ENCODE results near the gene ZCCHC24. TPM values are rescaled to one million over a fixed set of nuclear protein-coding genes. Genes with fewer than 3 reads are reported as not detected.

Gene ZCCHC24
- total RNA-seq, 2 experiments from 2014 or later, result 0.67 to 0.85 TPM

DNA sequence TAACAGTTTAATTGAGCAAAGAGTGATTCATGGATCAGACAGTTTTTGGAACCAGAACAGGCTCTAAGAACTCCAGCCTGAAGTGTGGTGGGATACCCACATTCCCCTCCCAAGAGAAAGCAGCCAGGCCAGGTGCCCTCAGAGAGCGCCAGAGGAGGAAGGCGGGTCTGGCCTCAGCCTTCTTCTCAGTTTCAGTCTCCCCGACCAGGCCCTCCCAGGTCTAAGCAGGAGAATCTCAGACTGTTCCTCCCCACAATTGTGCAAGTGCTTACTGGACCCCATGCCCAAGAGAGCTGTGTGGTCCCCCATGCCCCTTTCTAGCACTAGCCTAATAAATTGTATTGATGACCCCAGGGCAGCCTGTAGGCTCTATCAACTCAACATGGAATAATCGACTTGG is 72.6 kb downstream of the ZCCHC24 start:
- intact Hi-C loops (cut with DNase I, micrococcal nuclease), result no loop called here
- peaks cover 3% of the 10 kb centered on the region for H3K9me3 Mint-ChIP-seq

DNA sequence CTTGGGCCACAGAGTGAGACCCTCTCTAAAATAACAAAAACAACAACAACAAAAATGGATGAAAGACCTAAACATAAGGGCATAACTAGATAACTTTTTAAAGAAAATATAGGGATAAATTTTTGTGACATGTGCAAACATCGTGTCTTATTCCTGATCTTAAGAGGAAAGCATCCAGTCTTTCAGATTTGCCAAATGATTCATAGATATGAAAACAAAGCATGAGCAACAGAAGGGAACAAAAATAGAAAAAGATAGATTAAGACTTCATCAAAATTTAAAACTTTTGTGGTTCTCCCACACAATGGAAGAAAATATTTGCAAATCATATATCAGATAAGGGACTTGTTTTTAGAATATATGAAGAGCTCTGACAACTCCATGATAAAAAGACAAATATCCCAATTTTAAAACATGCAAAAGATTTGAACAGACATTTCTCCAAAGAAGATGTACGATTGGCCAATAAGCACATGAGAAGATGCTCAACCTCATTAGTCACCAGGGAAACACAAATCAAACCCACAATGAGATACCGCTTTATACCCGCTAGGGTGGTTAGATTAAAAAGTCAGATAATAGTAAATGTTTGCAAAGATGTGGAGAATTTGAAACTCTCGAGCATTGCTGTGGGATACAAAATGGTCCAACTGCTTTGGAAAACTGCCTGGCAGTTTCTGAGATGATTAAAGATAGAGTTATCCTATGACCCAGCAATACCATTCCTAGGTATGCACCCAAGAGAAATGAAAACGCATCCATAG is 77.8 kb downstream of the ZCCHC24 start:
- H3K9me3 ChIP-seq (ENCODE audit: control insufficient read depth in 1 of 2, insufficient read depth in 1 of 2, low read length in 2 of 2), result no peaks in the 10 kb centered on the region
- intact Hi-C loops (cut with DNase I, micrococcal nuclease), result no loop called here
- Mint-ChIP-seq H3K9me3 (peaks cover 3% of the 10 kb centered on the region), H3K4me3 (no peak overlapping the region), H3K4me1 (ENCODE audit: low read depth) (no peaks in the 10 kb centered on the region), H3K27ac (no peak overlapping the region), H3K27me3 (no peaks in the 10 kb centered on the region), H3K36me3 (ENCODE audit: low read depth) (no peaks in the 10 kb centered on the region)
- TF ChIP-seq CTCF (IDR thresholded peaks at IDR 0.05), result no peak
- POLR2A ChIA-PET, result no interaction called here
- no peak overlapping the region for H3K27ac ChIP-seq (ENCODE audit: low read depth in 1 of 2, low read length in 2 of 2)
- H3K36me3 ChIP-seq (ENCODE audit: insufficient read depth, low read length), result no peaks in the 10 kb centered on the region
- no peaks in the 10 kb centered on the region for H3K4me1 ChIP-seq (ENCODE audit: insufficient read depth, low read length)
- CTCF ChIA-PET, result interaction anchor here (1.5 kb wide), 1 partner anchor 9 kb away, joined by 3 read pairs; no protein-coding TSS in a partner anchor
- DNase-seq (peak in 2 of 14 experiments; percentile 17 to 18), ATAC-seq (ENCODE audit: poor library complexity) (no peak)
- no peak overlapping the region for H3K4me3 ChIP-seq (ENCODE audit: low read length)
- no peaks in the 10 kb centered on the region for H3K27me3 ChIP-seq (ENCODE audit: control insufficient read depth in 1 of 2, insufficient read depth in 2 of 2, low read length in 2 of 2)

More for the DNA sequence above, 72.6 kb downstream of the ZCCHC24 start:
- Mint-ChIP-seq H3K27ac (no peak overlapping the region), H3K27me3 (no peaks in the 10 kb centered on the region), H3K4me1 (ENCODE audit: low read depth) (no peaks in the 10 kb centered on the region), H3K4me3 (no peak overlapping the region), H3K36me3 (ENCODE audit: low read depth) (no peaks in the 10 kb centered on the region)
- Histone ChIP-seq H3K36me3 (ENCODE audit: insufficient read depth, low read length) (no peaks in the 10 kb centered on the region), H3K4me3 (ENCODE audit: low read length) (no peak overlapping the region), H3K9me3 (ENCODE audit: control insufficient read depth in 1 of 2, insufficient read depth in 1 of 2, low read length in 2 of 2) (no peaks in the 10 kb centered on the region), H3K27ac (ENCODE audit: low read depth in 1 of 2, low read length in 2 of 2) (no peak overlapping the region), H3K4me1 (ENCODE audit: insufficient read depth, low read length) (peaks cover 3% of the 10 kb centered on the region), H3K27me3 (ENCODE audit: control insufficient read depth in 1 of 2, insufficient read depth in 2 of 2, low read length in 2 of 2) (no peaks in the 10 kb centered on the region)
- DNase-seq (peak in 1 of 14 experiments; percentile 1), ATAC-seq (ENCODE audit: poor library complexity) (no peak)
- POLR2A ChIA-PET, result no interaction called here
- CTCF ChIA-PET, result no interaction called here
- no peak for TF ChIP-seq CTCF (IDR thresholded peaks at IDR 0.05)

- intact Hi-C loops (cut with DNase I, micrococcal nuclease), result no loop called here
- no peak overlapping the region for H3K27ac ChIP-seq (ENCODE audit: low read depth in 1 of 2, low read length in 2 of 2)
- ATAC-seq (ENCODE audit: poor library complexity) (no peak), DNase-seq (peak in 2 of 14 experiments; percentile 20 to 27)
- no peaks in the 10 kb centered on the region for H3K4me1 ChIP-seq (ENCODE audit: insufficient read depth, low read length)
- H3K9me3 ChIP-seq (ENCODE audit: control insufficient read depth in 1 of 2, insufficient read depth in 1 of 2, low read length in 2 of 2), result no peaks in the 10 kb centered on the region
- H3K4me3 Mint-ChIP-seq, result no peak overlapping the region
- H3K36me3 ChIP-seq (ENCODE audit: insufficient read depth, low read length), result no peaks in the 10 kb centered on the region
- peaks cover 11% of the 10 kb centered on the region for H3K4me1 Mint-ChIP-seq (ENCODE audit: low read depth)
- H3K4me3 ChIP-seq (ENCODE audit: low read length), result no peak overlapping the region
- ChIA-PET CTCF (no interaction called here), POLR2A (no interaction called here)
- no peaks in the 10 kb centered on the region for H3K27me3 Mint-ChIP-seq
- no peak for TF ChIP-seq CTCF (IDR thresholded peaks at IDR 0.05)
- no peak overlapping the region for H3K27ac Mint-ChIP-seq
- peaks cover 16% of the 10 kb centered on the region for H3K36me3 Mint-ChIP-seq (ENCODE audit: low read depth)
- no peaks in the 10 kb centered on the region for H3K27me3 ChIP-seq (ENCODE audit: control insufficient read depth in 1 of 2, insufficient read depth in 2 of 2, low read length in 2 of 2)
- no peaks in the 10 kb centered on the region for H3K9me3 Mint-ChIP-seq
These were observed 83.6 kb downstream of the ZCCHC24 start for GRCh38 chr10:79361726-79362397.

All from CD4-positive, alpha-beta T cell (primary cell).